Stimulated activated CD4-positive, alpha-beta T cell treated with anti-CD3 and anti-CD28 coated beads, Interleukin-2, amount 100 ng/mL, for 4 hours (primary cell): ENCODE measurements around the gene RALY.

Source experiments
- DNase-seq: peaks from one replicate; pipeline ENCODE4 v3.0.0-alpha.2; 2020; ENCODE audit warnings: low read depth

The RALY gene

GRCh38 chr20:34076952-34077351 is 83.2 kb downstream of the RALY start:
- no peak for DNase-seq

GRCh38 chr20:34078540-34078939 is 84.8 kb downstream of the RALY start:
- no peak for DNase-seq

GRCh38 chr20:34079818-34080217 is 86.1 kb downstream of the RALY start:
- DNase-seq = no peak

- DNase-seq = no peak
These were observed 88.6 kb downstream of the RALY start for GRCh38 chr20:34082232-34082887.

- no peak for DNase-seq
These were observed 89.4 kb downstream of the RALY start for GRCh38 chr20:34083137-34083536.

- DNase-seq = no peak
These were observed 90.1 kb downstream of the RALY start for GRCh38 chr20:34083781-34084180.

- DNase-seq = no peak
These were observed 90.7 kb downstream of the RALY start for GRCh38 chr20:34084227-34084923.

- no peak for DNase-seq
These were observed 91.9 kb downstream of the RALY start for GRCh38 chr20:34085544-34086040.

- DNase-seq = no peak
These were observed 94.8 kb downstream of the RALY start for GRCh38 chr20:34088305-34089174.

- DNase-seq = no peak
These were observed 95.4 kb downstream of the RALY start for GRCh38 chr20:34089175-34089479.

GRCh38 chr20:34089655-34090345 is 96.1 kb downstream of the RALY start:
- no peak for DNase-seq

- no peak for DNase-seq
These were observed 96.9 kb downstream of the RALY start for GRCh38 chr20:34090645-34091044.

GRCh38 chr20:34091637-34092200 is 98.0 kb downstream of the RALY start:
- DNase-seq = no peak

- DNase-seq = no peak
These were observed 100.2 kb downstream of the RALY start for GRCh38 chr20:34093895-34094294.

GRCh38 chr20:34095825-34096224 is 102.1 kb downstream of the RALY start:
- DNase-seq = no peak

- DNase-seq = no peak
These were observed 103.2 kb downstream of the RALY start for GRCh38 chr20:34096699-34097444.

- no peak for DNase-seq
These were observed 104.9 kb downstream of the RALY start for GRCh38 chr20:34098570-34098969.

- no peak for DNase-seq
These were observed 106.0 kb downstream of the RALY start for GRCh38 chr20:34099675-34100074.

- DNase-seq = no peak
These were observed 106.9 kb downstream of the RALY start for GRCh38 chr20:34100576-34100975.

GRCh38 chr20:34102342-34102741 is 108.6 kb downstream of the RALY start:
- no peak for DNase-seq

- DNase-seq = no peak
These were observed 110.3 kb downstream of the RALY start for GRCh38 chr20:34104059-34104458.
